GM21390 (cell line): ENCODE measurements around the gene NAA10.

Experiments
- ATAC-seq: cut with Tn5 transposase; IDR thresholded peaks from one replicate; pipeline ENCODE4 v1.9.1; 2021; ENCODE audit not compliant: unreplicated experiment

NAA10 gene

GRCh38 chrX:153948847-153949805 is 14.3 kb upstream of the NAA10 start:
- no peak for ATAC-seq

- ATAC-seq = no peak
Observed at GRCh38 chrX:153948002-153948466, 13.2 kb upstream of the NAA10 start.

- ATAC-seq = peak; percentile 67
Observed at GRCh38 chrX:153947009-153947769, 12.4 kb upstream of the NAA10 start.

- no peak for ATAC-seq
Observed at GRCh38 chrX:153945956-153946943, 11.4 kb upstream of the NAA10 start.

- no peak for ATAC-seq
Observed at GRCh38 chrX:153944800-153945150, 9.9 kb upstream of the NAA10 start.

- no peak for ATAC-seq
Observed at GRCh38 chrX:153944140-153944799, 9.4 kb upstream of the NAA10 start, which contains the start of gene RENBP. RENBP (minus strand) TSS chrX:153944643; CDS start chrX:153944610, 33 bp downstream.

GRCh38 chrX:153941336-153942252 is 6.8 kb upstream of the NAA10 start:
- no peak for ATAC-seq

GRCh38 chrX:153939573-153939972 is 4.7 kb upstream of the NAA10 start:
- no peak for ATAC-seq

GRCh38 chrX:153938226-153938786 is 3.5 kb upstream of the NAA10 start:
- no peak for ATAC-seq

- no peak for ATAC-seq
Observed at GRCh38 chrX:153937056-153937455, 2.2 kb upstream of the NAA10 start.

- peak; percentile 1 for ATAC-seq
Observed at GRCh38 chrX:153935326-153935851, 552 bp upstream of the NAA10 start.

- ATAC-seq = peak; percentile 18
Observed at GRCh38 chrX:153934148-153934761, 582 bp downstream of the NAA10 start.

GRCh38 chrX:153933748-153934147 is 1.1 kb downstream of the NAA10 start:
- no peak for ATAC-seq

- no peak for ATAC-seq
Observed at GRCh38 chrX:153932220-153932915, 2.5 kb downstream of the NAA10 start.

- ATAC-seq = no peak
Observed at GRCh38 chrX:153931748-153932147, 3.1 kb downstream of the NAA10 start.

GRCh38 chrX:153931151-153931550 is 3.7 kb downstream of the NAA10 start:
- ATAC-seq = no peak
